ENCODE data around the gene CYBC1.
"Not testable (repeated sequence)": the region's sequence is repeated elsewhere in the genome, so short reads cannot be mapped to it uniquely, and the experiment has no call there.

Gene CYBC1

DNA sequence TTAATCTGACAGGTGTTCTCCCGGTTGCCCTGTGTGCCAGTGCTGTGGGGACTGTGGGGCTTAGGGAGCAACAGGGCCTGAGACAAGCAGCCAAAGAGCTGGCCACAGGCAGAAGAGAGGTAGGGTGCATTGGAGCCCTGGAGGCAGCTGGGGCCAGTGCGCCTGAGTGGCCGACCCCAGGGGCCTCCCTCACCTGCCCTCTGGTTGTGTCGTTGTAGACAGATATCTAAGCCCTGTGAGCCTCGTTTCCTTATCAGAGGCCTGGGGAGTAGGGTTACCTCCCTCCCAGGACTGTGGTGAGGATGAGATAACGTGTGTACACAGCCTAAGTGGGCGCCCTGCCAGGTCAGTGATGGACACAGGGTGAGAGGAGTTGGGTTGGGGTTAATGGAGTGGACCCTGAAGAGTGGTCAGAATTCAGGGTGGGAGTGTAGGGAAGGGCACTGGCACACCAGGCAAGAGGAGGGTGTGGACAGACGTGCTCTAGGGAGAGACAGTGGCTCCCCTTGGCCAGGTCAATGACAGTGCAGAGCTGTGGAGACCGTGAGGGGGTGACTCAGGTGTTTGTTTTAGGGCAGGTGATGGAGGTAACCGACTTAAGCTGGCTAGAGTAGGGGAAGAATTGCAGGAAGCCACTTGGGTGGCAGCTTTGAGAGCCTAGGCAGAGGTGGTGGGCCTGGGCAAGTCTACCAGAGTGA, 11.4 kb upstream of the CYBC1 start:
- Mint-ChIP-seq H3K27me3 (no peaks in the 10 kb centered on the region), H3K36me3 (peaks cover 51% of the 10 kb centered on the region), H3K9me3 (no peaks in the 10 kb centered on the region), H3K4me1 (peaks cover 21% of the 10 kb centered on the region), H3K27ac (no peak overlapping the region), H3K4me3 (no peak overlapping the region)
- ATAC-seq = no peak

DNA sequence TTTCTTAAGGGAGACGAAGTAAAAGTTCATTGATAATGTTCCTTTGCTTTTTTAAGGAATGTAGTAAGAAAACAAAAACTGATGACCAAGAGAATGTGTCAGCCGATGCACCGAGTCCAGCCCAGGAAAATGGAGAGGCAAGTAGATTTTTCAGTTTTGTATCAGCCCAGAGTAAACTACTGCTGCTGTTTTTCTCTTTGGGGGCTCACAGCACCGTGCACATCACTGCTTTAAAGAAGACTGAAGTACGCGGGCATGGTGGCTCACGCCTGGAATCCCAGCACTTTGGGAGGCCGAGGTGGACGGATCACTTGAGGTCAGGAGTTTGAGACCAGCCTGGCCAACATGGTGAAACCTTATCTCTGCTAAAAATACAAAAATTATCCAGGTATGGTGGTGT, 9.4 kb upstream of the CYBC1 start:
- not testable (repeated sequence) for H3K27me3 Mint-ChIP-seq, H3K4me3 Mint-ChIP-seq, H3K27ac Mint-ChIP-seq, H3K9me3 Mint-ChIP-seq, ATAC-seq
- Mint-ChIP-seq H3K36me3 (peaks cover 35% of the 10 kb centered on the region), H3K4me1 (peaks cover 24% of the 10 kb centered on the region)

DNA sequence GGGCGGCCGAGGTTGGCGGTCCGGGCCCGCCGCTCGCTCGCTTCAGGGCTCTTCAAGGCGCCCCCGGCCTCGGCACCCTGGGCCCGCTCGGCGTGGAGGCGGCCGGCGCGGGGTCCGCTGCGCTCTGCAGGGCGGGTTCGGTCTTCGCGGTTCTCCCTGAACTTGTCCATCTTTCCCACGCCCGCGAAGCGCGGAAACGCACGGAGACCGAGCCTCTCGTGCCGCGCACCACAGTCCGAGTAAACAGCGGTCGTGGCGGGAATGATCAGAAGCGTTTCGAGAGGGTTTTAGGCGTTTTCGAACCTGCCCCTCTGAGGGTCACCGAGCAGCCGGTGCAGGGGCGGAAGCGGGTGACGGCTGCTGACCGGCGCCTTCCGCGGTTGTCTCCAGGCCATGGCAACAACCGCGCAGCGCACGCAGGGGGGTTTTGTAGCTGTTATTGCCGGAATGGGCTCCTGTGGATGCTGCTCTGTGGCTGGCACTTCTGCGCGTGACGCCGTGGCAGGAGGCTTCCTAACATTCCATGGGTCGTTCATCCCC, 8.4 kb upstream of the CYBC1 start:
- no peak for ATAC-seq
- Mint-ChIP-seq H3K9me3 (no peaks in the 10 kb centered on the region), H3K27ac (peak overlapping the region; percentile 97), H3K27me3 (no peaks in the 10 kb centered on the region), H3K36me3 (peaks cover 27% of the 10 kb centered on the region), H3K4me1 (peaks cover 24% of the 10 kb centered on the region), H3K4me3 (peak overlapping the region; percentile 97)

DNA sequence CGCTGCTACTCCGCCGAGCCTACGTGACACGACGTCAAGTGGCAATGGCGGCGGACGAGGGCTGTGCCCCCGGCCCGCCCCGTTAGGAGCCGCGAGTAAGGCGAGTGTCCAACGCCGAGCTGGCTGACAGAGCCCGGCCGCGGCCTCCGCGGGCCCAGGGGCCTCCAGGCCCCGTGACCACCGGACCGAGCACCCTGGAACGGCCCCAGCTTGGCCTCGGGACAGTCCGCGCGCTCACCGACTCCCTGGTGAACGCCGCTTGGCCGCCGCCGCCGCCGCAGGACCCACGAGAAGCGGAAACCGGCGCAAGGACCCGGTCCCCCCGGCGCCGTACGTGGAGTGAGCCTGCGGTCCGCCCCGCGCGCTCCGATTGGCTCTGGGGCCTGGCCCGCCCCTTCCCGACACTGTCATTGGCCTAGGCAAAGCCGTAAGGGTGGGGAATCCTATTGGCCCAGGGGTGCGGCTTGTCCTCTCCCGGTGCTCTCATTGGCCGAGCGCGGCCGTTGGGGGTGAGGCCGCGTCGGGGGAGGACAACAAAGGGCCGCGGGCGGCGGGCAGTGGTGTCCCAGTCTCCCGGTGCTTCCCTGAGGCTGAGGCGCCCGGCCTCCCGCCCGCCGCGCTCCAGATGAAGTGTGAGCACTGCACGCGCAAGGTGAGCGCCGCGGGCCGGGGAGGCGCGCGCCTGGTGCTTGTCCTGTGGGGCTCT, 7.8 kb upstream of the CYBC1 start, which contains the start of gene NARF:
Gene NARF, plus strand, starts transcription at position 563 of the 706 bp plus-strand sequence. Its CDS starts 63 bp downstream, at position 626.
- H3K27me3 Mint-ChIP-seq = no peaks in the 10 kb centered on the region
- H3K4me3 Mint-ChIP-seq = peak within 1 kb of the TSS; percentile 97
- H3K36me3 Mint-ChIP-seq = peaks cover 21% of the 10 kb centered on the region
- no peaks in the 10 kb centered on the region for H3K9me3 Mint-ChIP-seq
- peak within 1 kb of the TSS; percentile 97 for H3K27ac Mint-ChIP-seq
- ATAC-seq = peak; percentile 100
- H3K4me1 Mint-ChIP-seq = peaks cover 24% of the 10 kb centered on the region

DNA sequence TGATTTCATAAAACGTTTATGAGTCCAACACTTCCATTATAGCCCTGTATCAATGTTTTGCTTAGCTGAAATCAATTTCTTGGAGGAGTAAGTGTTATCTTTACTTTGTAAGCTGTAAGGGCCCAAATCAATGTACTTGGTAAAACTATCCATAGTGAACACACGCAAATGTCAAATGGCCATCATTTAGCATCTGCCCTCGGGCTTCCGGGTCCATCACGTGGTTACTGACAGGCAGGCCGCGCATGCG, 7.3 kb upstream of the CYBC1 start:
- H3K36me3 Mint-ChIP-seq = peaks cover 17% of the 10 kb centered on the region
- ATAC-seq = no peak
- H3K4me3 Mint-ChIP-seq = peak overlapping the region; percentile 97
- H3K9me3 Mint-ChIP-seq = no peaks in the 10 kb centered on the region
- H3K27me3 Mint-ChIP-seq = no peaks in the 10 kb centered on the region
- H3K4me1 Mint-ChIP-seq = peaks cover 24% of the 10 kb centered on the region
- H3K27ac Mint-ChIP-seq = peak overlapping the region; percentile 97

DNA sequence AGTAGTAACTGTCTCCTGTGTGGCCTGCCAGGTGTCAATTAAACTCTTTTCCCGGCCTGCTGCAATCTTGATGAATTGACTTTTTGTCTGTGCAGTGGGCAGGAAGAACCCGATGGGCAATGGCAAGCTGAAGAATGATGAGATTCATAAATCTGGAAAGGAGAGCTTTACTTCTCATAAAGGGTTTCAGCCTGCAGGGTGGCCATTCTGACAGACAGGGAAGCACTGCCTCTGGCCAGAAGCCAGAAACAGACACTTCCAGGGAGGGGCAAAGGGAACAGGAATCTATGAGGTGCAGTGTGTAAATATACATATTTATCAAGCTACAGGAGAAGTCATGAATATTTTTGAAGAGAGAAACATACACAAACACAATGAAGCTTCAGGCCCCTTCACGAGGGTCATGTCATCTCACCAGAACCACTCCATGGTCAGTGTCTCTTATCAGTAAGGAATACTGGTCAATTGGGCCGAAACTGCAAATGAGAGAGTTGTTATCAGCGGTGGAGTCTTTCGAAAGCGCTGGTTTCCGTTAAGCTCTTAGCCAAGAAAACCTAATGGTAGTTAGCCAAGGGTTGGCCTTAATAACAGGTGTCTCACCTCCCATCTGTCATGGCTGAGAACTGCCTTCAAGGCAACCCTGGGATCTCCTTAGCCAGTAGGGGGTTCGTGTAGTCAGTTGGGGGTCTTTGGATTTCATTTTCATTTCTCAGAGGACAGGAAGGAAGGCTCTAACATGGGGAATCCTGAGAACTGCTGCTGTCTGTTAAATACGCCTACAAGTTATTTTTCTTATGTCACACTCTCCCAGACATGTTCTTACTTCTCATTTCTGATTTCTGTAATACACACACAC, 6.7 kb upstream of the CYBC1 start:
- H3K4me3 Mint-ChIP-seq = peak overlapping the region; percentile 97
- H3K4me1 Mint-ChIP-seq = peaks cover 24% of the 10 kb centered on the region
- peaks cover 11% of the 10 kb centered on the region for H3K36me3 Mint-ChIP-seq
- H3K9me3 Mint-ChIP-seq = no peaks in the 10 kb centered on the region
- no peaks in the 10 kb centered on the region for H3K27me3 Mint-ChIP-seq
- ATAC-seq = peak; percentile 0
- peak overlapping the region; percentile 97 for H3K27ac Mint-ChIP-seq

DNA sequence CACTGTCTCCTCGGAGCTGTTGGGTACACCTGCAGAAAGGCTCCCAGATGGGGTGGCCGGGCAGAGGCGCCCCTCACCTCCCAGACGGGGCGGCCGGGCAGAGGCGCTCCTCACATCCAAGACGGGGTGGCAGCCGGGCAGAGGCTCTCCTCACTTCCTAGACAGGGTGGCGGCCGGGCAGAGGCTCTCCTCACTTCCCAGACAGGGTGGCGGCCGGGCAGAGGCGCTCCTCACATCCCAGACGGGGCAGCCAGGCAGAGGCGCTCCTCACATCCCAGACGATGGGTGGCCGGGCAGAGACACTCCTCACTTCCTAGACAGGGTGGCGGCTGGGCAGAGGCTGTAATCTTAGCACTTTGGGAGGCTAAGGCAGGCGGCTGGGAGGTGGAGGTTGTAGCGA, 3.2 kb upstream of the CYBC1 start:
- not testable (repeated sequence) for ATAC-seq, H3K27ac Mint-ChIP-seq

DNA sequence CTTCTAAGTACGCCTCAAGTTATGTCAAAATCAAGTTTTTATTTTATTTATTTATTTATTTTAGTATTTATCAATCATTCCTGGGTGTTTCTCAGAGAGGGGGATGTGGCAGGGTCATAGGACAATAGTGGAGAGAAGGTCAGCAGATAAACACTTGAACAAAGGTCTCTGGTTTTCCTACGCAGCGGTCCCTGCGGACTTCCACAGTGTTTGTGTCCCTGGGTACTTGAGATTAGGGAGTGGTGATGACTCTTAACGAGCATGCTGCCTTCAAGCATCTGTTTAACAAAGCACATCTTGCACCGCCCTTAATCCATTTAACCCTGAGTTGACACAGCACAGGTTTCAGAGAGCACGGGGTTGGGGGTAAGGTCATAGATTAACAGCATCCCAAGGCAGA, 2.6 kb upstream of the CYBC1 start:
- not testable (repeated sequence) for H3K9me3 Mint-ChIP-seq, H3K27ac Mint-ChIP-seq, H3K36me3 Mint-ChIP-seq, ATAC-seq, H3K4me3 Mint-ChIP-seq, H3K27me3 Mint-ChIP-seq
- H3K4me1 Mint-ChIP-seq = peaks cover 34% of the 10 kb centered on the region

More for the DNA sequence above, 3.2 kb upstream of the CYBC1 start:
- H3K4me3 Mint-ChIP-seq, H3K27me3 Mint-ChIP-seq, H3K36me3 Mint-ChIP-seq, H3K9me3 Mint-ChIP-seq: not testable (repeated sequence)
- H3K4me1 Mint-ChIP-seq = peaks cover 34% of the 10 kb centered on the region

DNA sequence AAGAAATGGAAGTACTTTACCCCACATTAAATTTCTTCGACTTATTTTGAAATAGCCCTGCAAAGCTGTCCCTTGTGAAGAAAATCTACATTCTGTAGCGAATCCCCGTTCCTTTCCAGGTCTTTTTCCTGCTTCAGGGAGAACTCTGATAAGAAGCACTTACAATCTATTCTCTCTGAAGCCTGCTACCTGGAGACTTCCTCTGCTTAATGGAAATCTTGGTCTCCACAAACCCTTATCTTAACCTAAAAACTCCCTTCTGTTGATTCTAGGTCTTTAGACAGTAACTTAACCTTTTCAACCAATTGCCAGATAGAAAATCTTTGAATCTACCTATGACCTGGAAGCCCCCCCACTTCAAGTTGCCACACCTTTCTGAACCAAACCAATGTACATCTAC, 1.6 kb upstream of the CYBC1 start:
- H3K4me1 Mint-ChIP-seq = peaks cover 34% of the 10 kb centered on the region
- no peak for ATAC-seq
- peak overlapping the region; percentile 8 for H3K27ac Mint-ChIP-seq
- no peaks in the 10 kb centered on the region for H3K9me3 Mint-ChIP-seq
- H3K27me3 Mint-ChIP-seq = no peaks in the 10 kb centered on the region
- H3K4me3 Mint-ChIP-seq = no peak overlapping the region
- peaks cover 7% of the 10 kb centered on the region for H3K36me3 Mint-ChIP-seq

DNA sequence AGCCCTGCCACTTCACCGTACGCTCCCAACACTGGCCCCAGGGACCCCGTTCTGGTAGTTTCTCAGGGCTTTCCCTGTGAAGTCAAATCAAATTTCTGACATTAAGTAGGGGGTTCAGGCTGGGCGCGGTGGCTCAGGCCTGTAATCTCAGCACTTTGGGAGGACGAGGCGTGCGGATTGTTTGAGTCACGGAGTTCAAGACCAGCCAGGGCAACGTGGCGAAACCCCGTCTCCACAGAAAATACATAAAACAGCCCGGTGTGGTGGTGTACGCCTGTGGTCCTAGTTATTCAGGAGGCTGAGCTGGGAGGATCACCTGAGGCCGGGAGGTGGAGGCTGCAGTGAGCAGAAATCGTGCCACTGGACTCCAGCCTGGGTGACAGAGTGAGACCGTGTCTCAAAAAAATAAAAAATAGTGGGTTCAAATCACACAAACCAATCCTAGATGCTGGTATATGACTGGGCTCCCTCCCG, 632 bp downstream of the CYBC1 start:
- H3K27me3 Mint-ChIP-seq = no peaks in the 10 kb centered on the region
- H3K4me3 Mint-ChIP-seq = peak overlapping the region; percentile 91
- H3K4me1 Mint-ChIP-seq = peaks cover 41% of the 10 kb centered on the region
- peak; percentile 61 for ATAC-seq
- H3K36me3 Mint-ChIP-seq = peaks cover 22% of the 10 kb centered on the region
- H3K9me3 Mint-ChIP-seq = no peaks in the 10 kb centered on the region
- peak overlapping the region; percentile 96 for H3K27ac Mint-ChIP-seq

DNA sequence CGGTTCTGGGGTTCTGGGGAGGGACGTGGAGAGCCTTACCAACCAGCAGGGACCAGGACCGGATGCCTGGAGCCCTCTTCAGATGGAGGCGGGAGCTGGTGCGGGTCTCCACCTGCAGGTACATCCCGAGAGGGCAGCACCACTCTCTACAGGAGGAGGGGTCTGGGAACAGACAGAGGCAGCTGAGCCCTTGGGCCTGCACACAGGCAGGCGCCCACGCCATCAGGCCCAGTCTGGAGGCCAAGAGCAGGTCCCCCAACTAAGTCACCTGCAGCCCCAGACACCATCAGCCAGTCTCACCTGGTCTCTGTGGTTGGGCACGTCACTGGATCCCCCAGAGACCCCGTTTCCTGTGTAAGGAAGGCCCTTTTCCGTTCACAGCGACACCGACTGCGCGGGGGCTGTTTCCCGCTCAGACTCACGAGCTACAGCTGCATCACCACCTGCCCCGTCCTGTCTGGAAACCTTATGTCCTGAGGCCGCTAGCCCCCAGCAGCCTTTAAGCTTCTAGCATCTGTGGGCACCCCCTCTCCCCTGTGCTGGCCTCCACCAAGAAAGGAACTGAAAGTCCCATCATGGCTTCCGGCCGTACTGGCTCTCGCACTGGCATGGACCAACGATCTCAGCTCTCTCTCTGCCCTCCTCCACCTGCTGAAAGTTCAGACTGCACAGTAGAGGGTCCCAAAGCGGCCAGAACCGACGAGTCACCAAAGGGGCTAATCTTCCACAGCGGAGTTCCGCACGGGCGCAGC, 1.2 kb downstream of the CYBC1 start:
- H3K27ac Mint-ChIP-seq = peak overlapping the region; percentile 96
- no peaks in the 10 kb centered on the region for H3K9me3 Mint-ChIP-seq
- peaks cover 22% of the 10 kb centered on the region for H3K36me3 Mint-ChIP-seq
- no peaks in the 10 kb centered on the region for H3K27me3 Mint-ChIP-seq
- peak; percentile 93 for ATAC-seq
- peaks cover 41% of the 10 kb centered on the region for H3K4me1 Mint-ChIP-seq
- H3K4me3 Mint-ChIP-seq = peak overlapping the region; percentile 91

DNA sequence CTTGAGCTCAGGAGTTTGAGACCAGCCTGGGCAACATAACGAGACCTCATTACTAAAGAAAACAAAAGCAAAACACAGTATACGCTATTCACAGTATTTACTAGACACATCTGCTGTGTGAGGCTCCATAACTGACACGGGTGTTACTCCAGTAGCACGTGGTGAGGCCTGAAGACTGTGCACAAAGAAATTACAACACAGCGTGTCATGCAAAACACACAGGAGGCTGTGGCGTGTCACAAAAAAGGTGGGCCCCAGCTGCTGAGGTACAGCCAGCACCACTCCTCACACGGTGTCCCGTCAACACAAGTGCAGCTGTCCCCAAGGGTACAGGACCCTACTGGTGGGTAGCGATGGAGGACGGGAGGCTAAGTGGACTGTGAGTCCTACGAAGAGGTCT, 2.7 kb downstream of the CYBC1 start:
- H3K27ac Mint-ChIP-seq = peak overlapping the region; percentile 81
- H3K4me1 Mint-ChIP-seq = peaks cover 47% of the 10 kb centered on the region
- no peak for ATAC-seq
- no peaks in the 10 kb centered on the region for H3K9me3 Mint-ChIP-seq
- peak overlapping the region; percentile 44 for H3K4me3 Mint-ChIP-seq
- H3K27me3 Mint-ChIP-seq = no peaks in the 10 kb centered on the region
- peaks cover 28% of the 10 kb centered on the region for H3K36me3 Mint-ChIP-seq

DNA sequence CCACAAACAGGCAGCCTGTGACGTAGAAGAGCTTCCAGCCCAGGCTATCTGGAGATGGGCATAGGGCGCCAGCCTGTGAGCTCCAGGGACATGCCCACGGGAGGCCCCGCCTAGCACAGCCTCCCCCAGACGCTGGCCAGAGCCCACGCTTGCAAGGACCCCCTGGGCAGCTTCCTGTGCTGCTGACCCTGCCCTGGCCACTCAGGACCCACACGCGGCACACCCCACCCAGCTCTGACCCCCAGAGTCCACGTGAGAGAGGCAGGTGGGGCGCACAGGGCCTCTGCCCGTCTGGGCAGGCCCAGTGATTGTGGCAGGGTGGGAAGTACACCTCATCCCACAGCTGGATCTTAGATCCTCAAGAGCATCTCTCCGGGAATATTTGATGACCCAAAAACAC, 3.9 kb downstream of the CYBC1 start:
- Mint-ChIP-seq H3K4me3 (peak overlapping the region; percentile 12), H3K9me3 (no peaks in the 10 kb centered on the region), H3K4me1 (peaks cover 59% of the 10 kb centered on the region), H3K27ac (peak overlapping the region; percentile 61), H3K27me3 (no peaks in the 10 kb centered on the region), H3K36me3 (peaks cover 35% of the 10 kb centered on the region)
- ATAC-seq = no peak

DNA sequence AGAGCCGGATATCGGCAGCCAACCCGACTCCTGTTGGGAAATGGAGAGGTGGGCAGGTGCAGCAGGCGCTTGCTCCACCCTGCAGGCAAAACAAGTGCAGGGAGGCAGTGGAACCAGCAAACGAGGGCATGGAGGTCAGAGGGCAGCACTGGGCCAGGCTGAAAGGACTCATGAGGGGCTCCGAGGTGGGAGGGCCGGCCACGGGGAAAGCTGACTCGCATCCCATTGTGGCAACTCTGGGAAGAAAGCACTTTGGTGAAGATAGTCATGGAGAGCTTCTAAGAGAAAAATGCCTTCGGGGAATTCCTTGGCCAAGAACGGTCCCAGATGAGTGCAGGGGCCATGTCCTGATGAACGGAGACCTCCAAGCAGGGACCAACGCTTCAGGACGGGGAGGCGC, 4.4 kb downstream of the CYBC1 start:
- peaks cover 59% of the 10 kb centered on the region for H3K4me1 Mint-ChIP-seq
- peak overlapping the region; percentile 61 for H3K27ac Mint-ChIP-seq
- H3K27me3 Mint-ChIP-seq = no peaks in the 10 kb centered on the region
- no peaks in the 10 kb centered on the region for H3K9me3 Mint-ChIP-seq
- H3K4me3 Mint-ChIP-seq = no peak overlapping the region
- peaks cover 35% of the 10 kb centered on the region for H3K36me3 Mint-ChIP-seq
- ATAC-seq = no peak

DNA sequence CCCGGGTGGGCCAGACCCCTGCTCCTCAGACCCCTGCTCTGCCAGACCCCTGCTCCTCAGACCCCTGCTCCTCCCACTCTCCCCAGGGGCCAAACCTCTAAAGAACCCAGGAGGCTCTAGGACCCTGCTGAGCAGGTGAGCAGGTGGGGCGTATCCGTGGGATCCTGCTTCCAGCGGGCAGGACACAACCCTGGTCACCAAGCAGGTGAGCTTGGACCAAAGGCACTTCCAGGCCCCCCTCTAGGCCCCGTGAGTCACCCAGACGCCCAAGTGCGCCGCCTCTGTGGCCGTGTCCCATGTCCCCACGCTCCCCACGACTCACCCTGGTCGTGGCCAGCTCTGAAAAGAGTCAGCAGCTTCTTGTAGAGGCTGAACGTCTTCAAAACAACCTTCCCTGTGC, 5.0 kb downstream of the CYBC1 start:
- no peak for ATAC-seq
- Mint-ChIP-seq H3K9me3 (no peaks in the 10 kb centered on the region), H3K27me3 (no peaks in the 10 kb centered on the region), H3K4me1 (peaks cover 61% of the 10 kb centered on the region), H3K4me3 (no peak overlapping the region), H3K27ac (no peak overlapping the region), H3K36me3 (peaks cover 35% of the 10 kb centered on the region)
